Mesendoderm (in vitro differentiated cells): ENCODE data around the gene HEATR5B.
"Not testable (repeated sequence)": the region's sequence is repeated elsewhere in the genome, so short reads cannot be mapped to it uniquely, and the experiment has no call there.

Experiments
- DNase-seq: peaks from one replicate; pipeline ENCODE4 v3.0.0; 2013
- H2AK5ac ChIP-seq: 2 replicates; pipeline ENCODE4 v1.6.1; 2013; ENCODE audit warnings: low read length, inconsistent platforms
- H2BK120ac ChIP-seq: 2 replicates; pipeline ENCODE4 v1.6.1; 2013; ENCODE audit warnings: low read depth, mild to moderate bottlenecking, low read length, moderate library complexity, mixed read lengths
- H2BK15ac ChIP-seq: replicated peaks from 2 replicates; pipeline ENCODE4 v1.6.1; 2013; ENCODE audit warnings: low read depth, mild to moderate bottlenecking, moderate library complexity
- H2BK5ac ChIP-seq: 2 replicates; pipeline ENCODE4 v1.6.1; 2013; ENCODE audit warnings: low read length, inconsistent platforms
- H3K18ac ChIP-seq: 2 replicates; pipeline ENCODE4 v1.6.1; 2013; ENCODE audit warnings: mild to moderate bottlenecking, low read length, mixed read lengths
- H3K23ac ChIP-seq: one replicate; pipeline ENCODE4 v1.6.1; 2013; ENCODE audit warnings: low read length
- H3K27ac ChIP-seq: 2 replicates; pipeline ENCODE4 v1.5.1; 2013; ENCODE audit warnings: low read depth, mild to moderate bottlenecking, inconsistent platforms, low read length, moderate library complexity
- H3K27me3 ChIP-seq: 2 replicates; pipeline ENCODE4 v1.6.1; 2013; ENCODE audit warnings: low read length, control low read depth, mild to moderate bottlenecking, inconsistent platforms; ENCODE audit not compliant: insufficient read depth, poor library complexity
- H3K36me3 ChIP-seq: 2 replicates; pipeline ENCODE4 v1.6.1; 2013; ENCODE audit warnings: low read length, inconsistent platforms; ENCODE audit not compliant: control insufficient read depth, insufficient read depth
- H3K4ac ChIP-seq: one replicate; pipeline ENCODE4 v1.6.1; 2013; ENCODE audit warnings: low read depth, mild to moderate bottlenecking, low read length, moderate library complexity
- H3K4me1 ChIP-seq: 2 replicates; pipeline ENCODE4 v1.6.1; 2013; ENCODE audit warnings: low read depth, low read length, inconsistent platforms; ENCODE audit not compliant: control insufficient read depth
- H3K4me2 ChIP-seq: 2 replicates; pipeline ENCODE4 v1.6.1; 2013; ENCODE audit warnings: low read length
- H3K4me3 ChIP-seq: 2 replicates; pipeline ENCODE4 v1.5.1; 2013; ENCODE audit warnings: mild to moderate bottlenecking, low read length
- H3K56ac ChIP-seq: one replicate; pipeline ENCODE4 v1.6.1; 2013; ENCODE audit warnings: low read length
- H3K79me1 ChIP-seq: 2 replicates; pipeline ENCODE4 v1.6.1; 2013; ENCODE audit warnings: low read length, inconsistent platforms
- H3K79me2 ChIP-seq: 2 replicates; pipeline ENCODE4 v1.6.1; 2013; ENCODE audit warnings: mild to moderate bottlenecking, low read length; ENCODE audit not compliant: control insufficient read depth, insufficient read depth
- H3K9ac ChIP-seq: 2 replicates; pipeline ENCODE4 v1.6.1; 2013; ENCODE audit warnings: low read length, inconsistent platforms
- H4K5ac ChIP-seq: one replicate; pipeline ENCODE4 v1.6.1; 2013; ENCODE audit warnings: low read length
- H4K8ac ChIP-seq: one replicate; pipeline ENCODE4 v1.6.1; 2013; ENCODE audit warnings: low read depth, mild to moderate bottlenecking, control low read depth, low read length, moderate library complexity
- WGBS: extraction: QIAGEN DNeasy Blood & Tissue Kit; methylation state at CpG from one replicate; pipeline ENCODE4 v1.1.7; 2013; ENCODE audit warnings: low lambda C conversion rate, missing lambda C conversion rate; ENCODE audit not compliant: insufficient coverage; ENCODE audit errors: extremely low coverage; 5-methylcytosine and 5-hydroxymethylcytosine counted together

Gene HEATR5B

GRCh38 chr2:36993841-36994620, 90.1 kb downstream of the HEATR5B start:
- Histone ChIP-seq H3K27ac (no peak overlapping the region), H3K4me1 (no peaks in the 10 kb centered on the region), H2BK5ac (no peak overlapping the region), H3K4me2 (no peak overlapping the region), H3K4me3 (no peak overlapping the region), H3K79me2 (no peaks in the 10 kb centered on the region), H3K56ac (no peak overlapping the region), H3K23ac (no peak overlapping the region), H4K8ac (no peak overlapping the region), H4K5ac (no peak overlapping the region), H3K79me1 (no peaks in the 10 kb centered on the region), H3K36me3 (no peaks in the 10 kb centered on the region), H3K4ac (no peak overlapping the region), H3K18ac (no peak overlapping the region), H2AK5ac (no peak overlapping the region), H2BK15ac (no peak overlapping the region), H3K9ac (no peak overlapping the region), H2BK120ac (no peak overlapping the region), H3K27me3 (no peaks in the 10 kb centered on the region)
- no CpG with 5 or more reads among the region's 6 CpGs for WGBS
- no peak for DNase-seq

GRCh38 chr2:36988008-36988407, 96.2 kb downstream of the HEATR5B start:
- Histone ChIP-seq H4K8ac (no peak overlapping the region), H2BK15ac (no peak overlapping the region), H3K18ac (no peak overlapping the region), H3K4me2 (no peak overlapping the region), H3K79me1 (no peaks in the 10 kb centered on the region), H3K27ac (no peak overlapping the region), H3K4me3 (no peak overlapping the region), H4K5ac (no peak overlapping the region), H3K79me2 (no peaks in the 10 kb centered on the region), H2BK5ac (no peak overlapping the region), H3K23ac (no peak overlapping the region), H3K27me3 (no peaks in the 10 kb centered on the region), H3K4ac (no peak overlapping the region), H3K4me1 (no peaks in the 10 kb centered on the region), H3K36me3 (no peaks in the 10 kb centered on the region), H2BK120ac (no peak overlapping the region), H2AK5ac (no peak overlapping the region), H3K56ac (no peak overlapping the region), H3K9ac (no peak overlapping the region)
- no peak for DNase-seq
- WGBS: no CpG with 5 or more reads among the region's 6 CpGs

- H3K36me3 ChIP-seq: no peaks in the 10 kb centered on the region
- no peak overlapping the region for H2BK5ac ChIP-seq
- H3K4me3 ChIP-seq: no peak overlapping the region
- H3K9ac ChIP-seq: no peak overlapping the region
- no peaks in the 10 kb centered on the region for H3K79me2 ChIP-seq
- WGBS: no CpG with 5 or more reads among the region's 3 CpGs
- H3K56ac ChIP-seq: no peak overlapping the region
- no peak overlapping the region for H2BK120ac ChIP-seq
- H3K23ac ChIP-seq: no peak overlapping the region
- no peak overlapping the region for H3K4me2 ChIP-seq
- no peak overlapping the region for H3K27ac ChIP-seq
- no peaks in the 10 kb centered on the region for H3K79me1 ChIP-seq
- H2AK5ac ChIP-seq: no peak overlapping the region
- H4K5ac ChIP-seq: no peak overlapping the region
- H3K4ac ChIP-seq: no peak overlapping the region
- H2BK15ac ChIP-seq: no peak overlapping the region
- no peak for DNase-seq
- H3K27me3 ChIP-seq: no peaks in the 10 kb centered on the region
- H4K8ac ChIP-seq: no peak overlapping the region
- no peak overlapping the region for H3K18ac ChIP-seq
- H3K4me1 ChIP-seq: no peaks in the 10 kb centered on the region
Measured at GRCh38 chr2:36982467-36982866, 101.7 kb downstream of the HEATR5B start.

GRCh38 chr2:36981911-36982310, 102.3 kb downstream of the HEATR5B start:
- no CpG with 5 or more reads among the region's 2 CpGs for WGBS
- no peaks in the 10 kb centered on the region for H3K4me1 ChIP-seq
- H2AK5ac ChIP-seq: no peak overlapping the region
- no peak overlapping the region for H2BK5ac ChIP-seq
- no peak overlapping the region for H3K23ac ChIP-seq
- no peak overlapping the region for H3K4me3 ChIP-seq
- H3K27me3 ChIP-seq: no peaks in the 10 kb centered on the region
- no peaks in the 10 kb centered on the region for H3K79me2 ChIP-seq
- no peaks in the 10 kb centered on the region for H3K79me1 ChIP-seq
- H3K4ac ChIP-seq: no peak overlapping the region
- H2BK120ac ChIP-seq: no peak overlapping the region
- H3K27ac ChIP-seq: no peak overlapping the region
- H2BK15ac ChIP-seq: no peak overlapping the region
- H3K9ac ChIP-seq: no peak overlapping the region
- H3K56ac ChIP-seq: no peak overlapping the region
- no peak overlapping the region for H3K4me2 ChIP-seq
- H4K5ac ChIP-seq: no peak overlapping the region
- no peak for DNase-seq
- H3K18ac ChIP-seq: no peak overlapping the region
- no peaks in the 10 kb centered on the region for H3K36me3 ChIP-seq
- no peak overlapping the region for H4K8ac ChIP-seq

GRCh38 chr2:36979007-36979406, 105.2 kb downstream of the HEATR5B start:
- H3K4me2 ChIP-seq, H3K4me1 ChIP-seq, H3K23ac ChIP-seq, H2BK15ac ChIP-seq, H2BK5ac ChIP-seq, H3K9ac ChIP-seq, H2AK5ac ChIP-seq, H4K5ac ChIP-seq, H3K79me2 ChIP-seq, H3K18ac ChIP-seq, H2BK120ac ChIP-seq, H3K36me3 ChIP-seq, DNase-seq, H3K27me3 ChIP-seq, H4K8ac ChIP-seq, H3K4me3 ChIP-seq, H3K79me1 ChIP-seq, H3K56ac ChIP-seq, H3K27ac ChIP-seq, H3K4ac ChIP-seq: not testable (repeated sequence)
- WGBS: no CpG with 5 or more reads among the region's 3 CpGs

- no peak for DNase-seq
- no peak overlapping the region for H3K23ac ChIP-seq
- H2BK120ac ChIP-seq: no peak overlapping the region
- no peak overlapping the region for H2BK5ac ChIP-seq
- no peak overlapping the region for H3K18ac ChIP-seq
- no peaks in the 10 kb centered on the region for H3K4me1 ChIP-seq
- H2BK15ac ChIP-seq: no peak overlapping the region
- H3K4ac ChIP-seq: no peak overlapping the region
- H4K5ac ChIP-seq: no peak overlapping the region
- no peak overlapping the region for H3K4me3 ChIP-seq
- no peaks in the 10 kb centered on the region for H3K79me2 ChIP-seq
- no peak overlapping the region for H3K9ac ChIP-seq
- H3K79me1 ChIP-seq: no peaks in the 10 kb centered on the region
- no peak overlapping the region for H4K8ac ChIP-seq
- no peak overlapping the region for H3K27ac ChIP-seq
- H3K56ac ChIP-seq: no peak overlapping the region
- no peak overlapping the region for H2AK5ac ChIP-seq
- WGBS: no CpG with 5 or more reads among the region's 2 CpGs
- H3K4me2 ChIP-seq: no peak overlapping the region
- no peaks in the 10 kb centered on the region for H3K27me3 ChIP-seq
- no peaks in the 10 kb centered on the region for H3K36me3 ChIP-seq
Measured at GRCh38 chr2:36976065-36976464, 108.1 kb downstream of the HEATR5B start.
